SJCRH30 (cell line): ENCODE data around the gene TBX4. TPM values are rescaled to one million over a fixed set of nuclear protein-coding genes. Genes with fewer than 3 reads are reported as not detected.

Experiments used
- DNase-seq, 2 experiments: peaks; one replicate each; pipeline ENCODE4 v3.0.0-alpha.2; 2015 to 2020
- H3K27ac ChIP-seq: fragments of 250-450 bp; sonication (Bioruptor Pico); 2 replicates; pipeline ENCODE4 v1.5.1; 2020; ENCODE audit warnings: mild to moderate bottlenecking, moderate library complexity
- H3K27me3 ChIP-seq: fragments of 250-450 bp; sonication (Bioruptor Pico); 2 replicates; pipeline ENCODE4 v1.5.1; 2020; ENCODE audit warnings: mild to moderate bottlenecking, moderate library complexity
- H3K36me3 ChIP-seq: fragments of 250-450 bp; sonication (Bioruptor Pico); 2 replicates; pipeline ENCODE4 v1.5.1; 2020; ENCODE audit warnings: mild to moderate bottlenecking, moderate library complexity
- H3K4me1 ChIP-seq: fragments of 250-450 bp; sonication (Bioruptor Pico); 2 replicates; pipeline ENCODE4 v1.5.1; 2020; ENCODE audit warnings: mild to moderate bottlenecking, moderate library complexity
- H3K4me3 ChIP-seq: fragments of 250-450 bp; sonication (Bioruptor Pico); 2 replicates; pipeline ENCODE4 v1.5.1; 2020; ENCODE audit warnings: mild to moderate bottlenecking, moderate library complexity
- H3K9me3 ChIP-seq: fragments of 250-450 bp; sonication (Bioruptor Pico); replicated peaks from 2 replicates; pipeline ENCODE4 v1.5.1; 2020; ENCODE audit warnings: mild to moderate bottlenecking, moderate library complexity
- total RNA-seq: library from RNA; depleted of rRNA; stranded (reverse); fragments of >200 nt; shearing (Covaris generic); gene quantifications from 2 replicates; pipeline ENCODE4 v1.2.3, GENCODE V29; 2014; rRNA removed

Gene TBX4
- total RNA-seq, 1 experiment from 2014 or later = 0.42 TPM

DNA sequence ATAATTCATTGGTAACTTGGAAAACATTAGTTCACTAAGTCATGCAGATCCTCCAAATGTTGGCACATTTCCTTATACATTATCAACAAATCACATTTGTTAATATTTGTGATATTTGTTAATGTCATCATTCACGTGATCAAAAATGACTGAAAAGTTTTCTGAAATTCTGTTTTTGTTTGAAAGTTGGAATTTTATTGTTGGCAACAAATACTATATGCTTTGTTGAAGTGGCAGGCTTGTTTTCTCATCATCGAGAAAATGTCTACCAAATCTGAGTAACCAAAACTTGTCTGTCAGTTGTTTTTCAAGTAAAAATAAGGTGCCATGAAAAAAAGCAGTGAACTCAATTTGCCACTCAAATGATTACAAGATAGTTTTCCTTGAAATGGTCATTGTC is 75.9 kb downstream of the TBX4 start:
- no peaks in the 10 kb centered on the region for H3K27me3 ChIP-seq
- no peaks in the 10 kb centered on the region for H3K9me3 ChIP-seq
- no peak overlapping the region for H3K4me3 ChIP-seq
- no peak overlapping the region for H3K27ac ChIP-seq
- no peaks in the 10 kb centered on the region for H3K36me3 ChIP-seq
- no peaks in the 10 kb centered on the region for H3K4me1 ChIP-seq
- DNase-seq = no peak

DNA sequence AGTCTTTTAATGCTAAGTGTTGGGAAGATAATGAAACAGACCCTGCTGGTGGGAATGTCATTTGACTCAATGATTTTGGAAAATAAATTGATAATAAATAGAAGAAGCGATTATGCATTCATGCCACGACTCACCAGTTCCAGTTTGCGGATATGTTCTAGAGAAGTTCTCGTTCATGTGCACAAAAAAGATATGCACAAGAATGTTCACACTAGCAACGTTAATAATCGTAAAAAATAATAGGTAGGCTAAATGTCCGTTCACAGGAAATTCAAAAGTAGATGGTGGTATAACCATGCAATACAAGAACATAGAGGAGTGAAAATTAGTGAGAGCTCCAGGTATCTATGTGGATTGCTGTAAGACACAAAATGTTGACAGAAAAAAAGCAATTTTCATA is 79.0 kb downstream of the TBX4 start:
- H3K36me3 ChIP-seq = no peaks in the 10 kb centered on the region
- H3K4me3 ChIP-seq = no peak overlapping the region
- no peak overlapping the region for H3K27ac ChIP-seq
- no peak for DNase-seq
- H3K9me3 ChIP-seq = no peaks in the 10 kb centered on the region
- H3K27me3 ChIP-seq = no peaks in the 10 kb centered on the region
- H3K4me1 ChIP-seq = no peaks in the 10 kb centered on the region

DNA sequence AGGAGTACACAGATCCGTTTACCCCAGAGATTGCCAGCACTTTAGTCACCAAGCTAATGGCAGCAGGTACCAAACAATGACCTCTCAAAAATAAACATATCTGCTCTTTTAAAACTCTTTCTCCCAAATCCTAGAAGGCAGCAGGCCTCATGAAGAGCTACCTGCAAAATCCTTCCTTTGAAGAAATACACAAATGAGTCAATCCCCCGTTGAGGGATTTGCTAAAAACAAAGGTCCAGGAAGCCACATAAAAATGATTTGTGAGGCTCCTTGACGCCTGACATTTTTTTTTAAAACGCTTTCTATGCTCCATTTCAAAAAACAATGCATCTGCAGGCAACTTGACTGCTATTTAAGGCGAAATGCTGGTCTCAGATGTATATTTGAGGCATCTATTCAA is 80.6 kb downstream of the TBX4 start:
- no peak for DNase-seq
- H3K4me1 ChIP-seq = no peaks in the 10 kb centered on the region

DNA sequence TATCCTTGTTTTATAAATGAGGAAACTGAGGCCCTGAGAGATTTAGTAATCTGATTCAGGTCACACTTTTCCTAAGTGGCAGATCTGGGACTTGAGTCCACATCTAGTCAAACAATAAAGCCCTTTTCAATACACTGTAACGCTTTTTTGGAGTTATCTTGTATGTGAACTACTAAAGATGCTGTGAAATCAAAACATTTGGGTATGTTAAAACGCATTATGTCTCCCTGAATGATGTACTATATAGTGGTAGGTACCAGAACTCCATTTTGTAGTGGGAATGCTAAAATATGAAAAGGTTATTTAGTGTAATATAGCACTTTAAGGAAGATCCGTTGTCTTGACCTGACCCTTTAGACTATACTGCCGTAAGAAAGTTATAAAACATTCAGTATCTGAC is 81.6 kb downstream of the TBX4 start:
- Histone ChIP-seq H3K9me3 (no peaks in the 10 kb centered on the region), H3K36me3 (no peaks in the 10 kb centered on the region), H3K27me3 (no peaks in the 10 kb centered on the region), H3K27ac (no peak overlapping the region), H3K4me1 (no peaks in the 10 kb centered on the region), H3K4me3 (no peak overlapping the region)
- no peak for DNase-seq

More for the DNA sequence above, 80.6 kb downstream of the TBX4 start:
- no peaks in the 10 kb centered on the region for H3K9me3 ChIP-seq
- no peak overlapping the region for H3K27ac ChIP-seq
- no peak overlapping the region for H3K4me3 ChIP-seq
- no peaks in the 10 kb centered on the region for H3K36me3 ChIP-seq
- no peaks in the 10 kb centered on the region for H3K27me3 ChIP-seq

DNA sequence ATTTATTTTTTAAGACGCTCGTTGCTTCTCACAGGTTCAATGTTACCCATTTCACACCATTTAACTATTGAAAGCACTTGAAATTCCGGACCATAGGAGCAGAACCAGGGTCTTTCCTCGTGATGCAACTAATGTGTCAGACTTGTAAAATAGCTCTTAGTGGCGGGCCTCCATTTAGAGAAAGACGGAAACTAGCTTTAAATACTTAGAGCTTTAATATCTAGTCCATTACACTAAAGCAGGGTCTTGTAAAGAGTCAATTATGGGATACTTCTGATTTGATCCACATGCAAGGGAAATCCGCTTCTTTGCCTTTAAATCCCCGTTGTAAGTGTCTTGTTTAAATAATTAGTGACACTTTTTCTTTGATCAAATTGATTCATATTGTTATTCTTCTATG is 82.2 kb downstream of the TBX4 start:
- Histone ChIP-seq H3K9me3 (no peaks in the 10 kb centered on the region), H3K36me3 (no peaks in the 10 kb centered on the region), H3K4me3 (no peak overlapping the region), H3K27ac (no peak overlapping the region), H3K27me3 (no peaks in the 10 kb centered on the region), H3K4me1 (no peaks in the 10 kb centered on the region)
- DNase-seq = no peak

Other genes with a start within 250 kb of the TBX4 start
- 42.3 and 42.7 TPM in 2 replicates for gene TBX2, start 52.6 kb upstream of the TBX4 start, total RNA-seq
- not detected in 2 replicates for gene NACA2, start 138.8 kb downstream of the TBX4 start, total RNA-seq